GM12878 (cell line): ENCODE results near the gene LGALS3. TPM values are rescaled to one million over a fixed set of nuclear protein-coding genes. Genes with fewer than 3 reads are reported as not detected.

ENCODE experiments used
- ATAC-seq: fragments of 200-7000 bp; cut with Tn5 transposase; 3 replicates; pipeline ENCODE4 v1.9.1; 2020; ENCODE audit warnings: mild to moderate bottlenecking, moderate library complexity
- BruUV-seq: library from RNA; stranded (reverse); fragments of 400-500 nt; replicated peaks from 2 replicates; lab custom pipeline; 2021; lab: Mats Ljungman, UMichigan
- CTCF ChIA-PET: fragments of 300-600 bp; sonication (Branson Sonifier 250); formaldehyde crosslinking; extraction: SDS; loops from one replicate; lab custom pipeline; 2021; ENCODE audit warnings: inconsistent platforms; lab: Yijun Ruan, JAX
- POLR2A ChIA-PET: fragments of 350-600 bp; formaldehyde crosslinking; extraction: SDS; loops from one replicate; lab custom pipeline; 2021; ENCODE audit warnings: inconsistent platforms; lab: Charles Lee
- RAD21 ChIA-PET: fragments of 300-600 bp; sonication (Branson Sonifier 250); formaldehyde crosslinking; loops from one replicate; lab custom pipeline; 2023; ENCODE audit warnings: antibody characterized with exemption; ENCODE audit not compliant: unreplicated experiment; lab: Charles Lee
- SMC1A ChIA-PET: fragments of 300-600 bp; sonication (Branson Sonifier 250); formaldehyde crosslinking; loops from one replicate; lab custom pipeline; 2023; ENCODE audit not compliant: unreplicated experiment, uncharacterized antibody; lab: Charles Lee
- DNase-seq: peaks from one replicate; pipeline ENCODE4 v3.0.0-alpha.2; 2011; ENCODE audit warnings: low read depth, low spot score
- FAIRE-seq: peaks from 3 replicates; lab custom pipeline; 2011; peaks lifted over from hg19 to GRCh38; lab: Jason Lieb, UNC
- H2AFZ ChIP-seq: 2 replicates; pipeline ENCODE4 v1.6.0; 2011; ENCODE audit warnings: low read depth, low read length, control low read depth; ENCODE audit not compliant: control insufficient read depth
- H3K27ac ChIP-seq: 2 replicates; pipeline ENCODE4 v1.5.1; 2011; ENCODE audit warnings: control low read depth; ENCODE audit not compliant: control insufficient read depth, insufficient read depth
- H3K27me3 ChIP-seq, 2 experiments: replicated peaks in 1 of 2; 2 replicates each; pipeline versions ENCODE4 v1.6.0 to v1.6.1; 2011; ENCODE audit warnings: low read length in 1 of 2; ENCODE audit not compliant: control insufficient read depth in 2 of 2, insufficient read depth in 2 of 2
- H3K36me3 ChIP-seq, 2 experiments: 2 replicates each; pipeline ENCODE4 v1.5.1; 2011; ENCODE audit warnings: low read length in 1 of 2; ENCODE audit not compliant: control insufficient read depth in 2 of 2, insufficient read depth in 2 of 2
- H3K4me1 ChIP-seq: 2 replicates; pipeline ENCODE4 v1.6.1; 2011; ENCODE audit warnings: mild to moderate bottlenecking, low read length, moderate library complexity, mixed read lengths; ENCODE audit not compliant: control insufficient read depth, insufficient read depth
- H3K4me2 ChIP-seq: 2 replicates; pipeline ENCODE4 v1.6.0; 2011; ENCODE audit warnings: control low read depth; ENCODE audit not compliant: control insufficient read depth, insufficient read depth
- H3K4me3 ChIP-seq: fragments of 200-600 bp; sonication (generic); 2 replicates; pipeline ENCODE4 v1.5.1; 2016
- H3K79me2 ChIP-seq: 2 replicates; pipeline ENCODE4 v1.6.0; 2011; ENCODE audit warnings: low read length; ENCODE audit not compliant: control insufficient read depth, insufficient read depth
- H3K9ac ChIP-seq: 2 replicates; pipeline ENCODE4 v1.8.0; 2011; ENCODE audit warnings: low read length, control low read depth, mixed read lengths; ENCODE audit not compliant: control insufficient read depth, insufficient read depth
- H3K9me3 ChIP-seq: replicated peaks from 3 replicates; pipeline ENCODE4 v1.5.1; 2011; ENCODE audit warnings: mild to moderate bottlenecking, low read length; ENCODE audit not compliant: control insufficient read depth, insufficient read depth
- H4K20me1 ChIP-seq: 2 replicates; pipeline ENCODE4 v1.6.0; 2011; ENCODE audit not compliant: control insufficient read depth, insufficient read depth
- ATF7 ChIP-seq: fragments of 450-650 bp; IDR thresholded peaks from 2 replicates; pipeline ENCODE4 v1.6.1; 2016; ENCODE audit warnings: low read depth, mild to moderate bottlenecking
- CBX5 ChIP-seq: sonication (generic); IDR thresholded peaks from 2 replicates; pipeline ENCODE4 v1.6.1; 2016; ENCODE audit warnings: low read depth, moderate library complexity, mild to moderate bottlenecking, inconsistent platforms
- NFYB ChIP-seq: IDR thresholded peaks from 2 replicates; pipeline ENCODE4 v1.6.1; 2011; ENCODE audit warnings: low read depth, mild to moderate bottlenecking, low read length, improper control_type of control experiment, moderate library complexity; ENCODE audit not compliant: insufficient read depth
- NRF1 ChIP-seq: conservative IDR thresholded peaks from 2 replicates; pipeline ENCODE4 v1.6.1; 2011; ENCODE audit warnings: mild to moderate bottlenecking, low read depth, low read length, improper control_type of control experiment
- RUNX3 ChIP-seq: IDR thresholded peaks from 2 replicates; pipeline ENCODE4 v1.6.1; 2012; ENCODE audit warnings: low read length, inconsistent platforms
- WGBS: methylation state at CpG from one replicate; pipeline ENCODE4 v1.1.6; 2016; ENCODE audit warnings: low lambda C conversion rate; ENCODE audit not compliant: insufficient replicate concordance, insufficient coverage; ENCODE audit errors: missing lambda C conversion rate; 5-methylcytosine and 5-hydroxymethylcytosine counted together
- in situ Hi-C: fragments of 300-500 bp; cut with MboI; formaldehyde crosslinking; loops from 9 replicates; pipeline ENCODE4 v1.14.3; 2018; ENCODE audit warnings: mixed read lengths
- intact Hi-C: fragments of 100-400 bp; cut with micrococcal nuclease; formaldehyde crosslinking; loops from one replicate; pipeline ENCODE4 v1.14.2; 2022; ENCODE audit not compliant: unreplicated experiment
- polyA plus RNA-seq, 11 experiments: library from polyadenylated mRNA; depleted of rRNA in 4 of 11; unstranded in 6 of 11; stranded (reverse) in 5 of 11; fragments of >200 nt; fragmentation: Nextera tagmentation in 4 of 11; fragmentation: Illumina TruSeq in 1 of 11; extraction: Ambion mirVana in 4 of 11; extraction: Trizol in 1 of 11; gene quantifications; 1 replicate in 1 of 11; 2 replicates in 10 of 11; pipeline versions ENCODE4 v1.2.1 to v1.2.3, GENCODE V29; 2011 to 2016; ENCODE audit warnings: inconsistent platforms in 2 of 11, missing spikeins in 2 of 11, low read depth in 1 of 11
- total RNA-seq, 4 experiments: library from RNA; depleted of rRNA in 3 of 4; stranded (reverse); fragments of >200 nt in 3 of 4; fragmentation: Illumina TruSeq in 1 of 4; extraction: Trizol in 1 of 4; gene quantifications; 2 replicates each; pipeline versions ENCODE4 v1.2.1 to v1.2.3, GENCODE V29; 2013 to 2021
- TF ChIP-seq, protein P1 (sequence below): IDR thresholded peaks from 2 replicates; pipeline ENCODE4 v1.6.1; 2012; ENCODE audit warnings: low read length, inconsistent platforms
- TF ChIP-seq, protein P2 (sequence below): fragments of 450-650 bp; formaldehyde crosslinking; IDR thresholded peaks from 2 replicates; pipeline ENCODE4 v1.4.0; 2022; ENCODE audit warnings: mild to moderate bottlenecking, moderate library complexity

LGALS3 gene
- total and polyA plus RNA-seq, 10 of the 15 experiments (the other 5 are each of a cell fraction or from before 2014, with no cell fraction given): 1.5 to 34.2 (median 18.4) TPM

- ChIA-PET SMC1A (interaction anchor here (1.0 to 9.4 kb wide), 7 partner anchors 9 to 82 kb away, joined by 3 to 93 read pairs (median 4); no protein-coding TSS in a partner anchor), RAD21 (interaction anchor here (1.1 to 2.9 kb wide), 2 partner anchors 10 to 36 kb away, joined by 4 to 13 read pairs; partner anchors contain the start of gene MAPK1IP1L), POLR2A (interaction anchor here (0.6 to 1.5 kb wide), 3 partner anchors 11 to 105 kb away, joined by 3 to 5 read pairs (median 3); no protein-coding TSS in a partner anchor), CTCF (interaction anchor here (0.6 to 4.8 kb wide), 9 partner anchors 15 to 763 kb away, joined by 3 to 73 read pairs (median 3); no protein-coding TSS in a partner anchor)
- intact Hi-C loops: no loop called here
- Histone ChIP-seq H3K27ac (no peak overlapping the region), H3K79me2 (no peaks in the 10 kb centered on the region), H3K9ac (no peak overlapping the region), H3K4me1 (peaks cover 3% of the 10 kb centered on the region; the same call in 1 of the 2 replicates), H2AFZ (no peak overlapping the region), H3K9me3 (no peaks in the 10 kb centered on the region; the same call in 2 of the 3 replicates), H3K27me3 (no peaks in the 10 kb centered on the region), H3K36me3 (no peaks in the 10 kb centered on the region), H3K4me2 (no peak overlapping the region), H4K20me1 (no peaks in the 10 kb centered on the region), H3K4me3 (no peak overlapping the region)
- DNase-seq (no peak), FAIRE-seq (no peak), ATAC-seq (no peak)
- in situ Hi-C loops: no loop called here
- peak; percentile 68; the same call in 1 of the 2 replicates for TF ChIP-seq NFYB
- TF ChIP-seq RUNX3: no peak
- TF ChIP-seq, protein P1, sequence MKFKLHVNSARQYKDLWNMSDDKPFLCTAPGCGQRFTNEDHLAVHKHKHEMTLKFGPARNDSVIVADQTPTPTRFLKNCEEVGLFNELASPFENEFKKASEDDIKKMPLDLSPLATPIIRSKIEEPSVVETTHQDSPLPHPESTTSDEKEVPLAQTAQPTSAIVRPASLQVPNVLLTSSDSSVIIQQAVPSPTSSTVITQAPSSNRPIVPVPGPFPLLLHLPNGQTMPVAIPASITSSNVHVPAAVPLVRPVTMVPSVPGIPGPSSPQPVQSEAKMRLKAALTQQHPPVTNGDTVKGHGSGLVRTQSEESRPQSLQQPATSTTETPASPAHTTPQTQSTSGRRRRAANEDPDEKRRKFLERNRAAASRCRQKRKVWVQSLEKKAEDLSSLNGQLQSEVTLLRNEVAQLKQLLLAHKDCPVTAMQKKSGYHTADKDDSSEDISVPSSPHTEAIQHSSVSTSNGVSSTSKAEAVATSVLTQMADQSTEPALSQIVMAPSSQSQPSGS: no peak
- 91% methylated on average over 9 of the region's 9 CpGs for WGBS
- BruUV-seq: no TSS peak
Measured at GRCh38 chr14:55086938-55087337, 42.1 kb upstream of the LGALS3 start.

DNA sequence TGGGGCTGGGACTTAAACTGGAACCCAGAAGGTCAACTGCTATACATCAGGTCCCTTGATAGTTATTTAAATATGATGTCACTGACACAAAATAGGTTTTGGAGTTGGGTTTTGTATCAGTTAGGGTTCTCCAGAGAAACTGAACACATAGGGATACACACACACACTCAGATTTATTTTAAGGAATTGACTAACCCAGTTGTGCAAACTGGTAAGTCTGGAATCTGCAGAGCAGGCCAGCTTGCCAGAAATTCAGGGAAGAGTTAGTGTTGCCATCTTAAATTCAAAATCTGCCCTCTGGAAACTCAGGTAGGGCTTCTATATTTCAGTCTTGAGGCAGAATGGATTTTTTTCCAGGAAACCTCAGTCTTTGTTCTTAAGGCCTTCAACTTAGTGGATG lies 40.7 kb upstream of the LGALS3 start:
- Histone ChIP-seq H3K36me3 (no peaks in the 10 kb centered on the region), H3K4me2 (no peak overlapping the region), H3K9me3 (no peaks in the 10 kb centered on the region; the same call in 2 of the 3 replicates), H3K27ac (no peak overlapping the region), H3K4me1 (peaks cover 3% of the 10 kb centered on the region; the same call in 1 of the 2 replicates), H2AFZ (no peak overlapping the region)
- ATAC-seq (no peak), DNase-seq (no peak)
- intact Hi-C loops (loop anchor here (2.0 kb wide), 1 partner anchor 40 kb away; the partner anchor contains the start of gene LGALS3), in situ Hi-C loops (no loop called here)
- POLR2A ChIA-PET: no interaction called here
- TF ChIP-seq CBX5 (no peak), ATF7 (no peak), NRF1 (no peak)
- TF ChIP-seq, protein P2, sequence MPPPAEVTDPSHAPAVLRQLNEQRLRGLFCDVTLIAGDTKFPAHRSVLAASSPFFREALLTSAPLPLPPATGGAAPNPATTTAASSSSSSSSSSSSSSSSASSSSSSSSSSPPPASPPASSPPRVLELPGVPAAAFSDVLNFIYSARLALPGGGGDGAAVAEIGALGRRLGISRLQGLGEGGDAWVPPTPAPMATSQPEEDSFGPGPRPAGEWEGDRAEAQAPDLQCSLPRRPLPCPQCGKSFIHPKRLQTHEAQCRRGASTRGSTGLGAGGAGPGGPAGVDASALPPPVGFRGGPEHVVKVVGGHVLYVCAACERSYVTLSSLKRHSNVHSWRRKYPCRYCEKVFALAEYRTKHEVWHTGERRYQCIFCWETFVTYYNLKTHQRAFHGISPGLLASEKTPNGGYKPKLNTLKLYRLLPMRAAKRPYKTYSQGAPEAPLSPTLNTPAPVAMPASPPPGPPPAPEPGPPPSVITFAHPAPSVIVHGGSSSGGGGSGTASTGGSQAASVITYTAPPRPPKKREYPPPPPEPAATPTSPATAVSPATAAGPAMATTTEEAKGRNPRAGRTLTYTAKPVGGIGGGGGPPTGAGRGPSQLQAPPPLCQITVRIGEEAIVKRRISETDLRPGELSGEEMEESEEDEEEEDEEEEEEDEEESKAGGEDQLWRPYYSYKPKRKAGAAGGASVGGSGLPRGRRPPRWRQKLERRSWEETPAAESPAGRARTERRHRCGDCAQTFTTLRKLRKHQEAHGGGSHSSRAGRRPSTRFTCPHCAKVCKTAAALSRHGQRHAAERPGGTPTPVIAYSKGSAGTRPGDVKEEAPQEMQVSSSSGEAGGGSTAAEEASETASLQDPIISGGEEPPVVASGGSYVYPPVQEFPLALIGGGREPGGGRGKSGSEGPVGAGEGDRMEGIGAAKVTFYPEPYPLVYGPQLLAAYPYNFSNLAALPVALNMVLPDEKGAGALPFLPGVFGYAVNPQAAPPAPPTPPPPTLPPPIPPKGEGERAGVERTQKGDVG: no peak
- TF ChIP-seq, all 136 proteins: peak for 0
- Histone ChIP-seq H3K4me3 (no peak overlapping the region), H3K9ac (no peak overlapping the region), H4K20me1 (no peaks in the 10 kb centered on the region), H3K79me2 (no peaks in the 10 kb centered on the region), H3K27me3 (no peaks in the 10 kb centered on the region)
- no TSS peak for BruUV-seq
- ChIA-PET CTCF (interaction anchor here (1.1 to 6.8 kb wide), 11 partner anchors 11 to 82 kb away, joined by 3 to 73 read pairs (median 8); partner anchors contain the start of gene MAPK1IP1L), RAD21 (interaction anchor here (0.8 to 6.4 kb wide), 5 partner anchors 14 to 70 kb away, joined by 4 to 95 read pairs (median 13); partner anchors contain the start of gene MAPK1IP1L), SMC1A (interaction anchor here (1.0 to 9.4 kb wide), 9 partner anchors 10 to 70 kb away, joined by 3 to 93 read pairs (median 8); partner anchors contain the start of gene MAPK1IP1L)
- FAIRE-seq: no peak
